Activated CD4-positive, alpha-beta T cell treated with anti-CD3 and anti-CD28 coated beads for 24 hours (primary cell): ENCODE results near the gene AHSG.
"Not testable (repeated sequence)": the region's sequence is repeated elsewhere in the genome, so short reads cannot be mapped to it uniquely, and the experiment has no call there.

Experiments
- DNase-seq, 2 donors: peaks; one replicate each; pipeline ENCODE4 v3.0.0-alpha.2; 2020; ENCODE audit warnings: low read depth in 2 of 2

The AHSG gene

GRCh38 chr3:186612721-186613636 lies at the start of gene AHSG:
Gene AHSG, plus strand, starts transcription at chr3:186613060. Its CDS starts 82 bp downstream, at chr3:186613142.
- DNase-seq: no peak

GRCh38 chr3:186564586-186564985 lies 48.3 kb upstream of the AHSG start:
- DNase-seq: no peak

- peak in 1 of 2 donors; percentile 3 for DNase-seq
Observed at GRCh38 chr3:186566772-186567071, 46.1 kb upstream of the AHSG start.

- peak; percentile 90 to 94 for DNase-seq
Observed at GRCh38 chr3:186567072-186567921, 45.6 kb upstream of the AHSG start, which contains the start of gene TBCCD1. Gene TBCCD1, minus strand, starts transcription at chr3:186567339. Its CDS starts 3,010 bp downstream, at chr3:186564329.

GRCh38 chr3:186569361-186569760 lies 43.5 kb upstream of the AHSG start:
- not testable (repeated sequence) for DNase-seq

GRCh38 chr3:186569779-186570095 lies 43.1 kb upstream of the AHSG start:
- DNase-seq: no peak

GRCh38 chr3:186570096-186570940 lies 42.5 kb upstream of the AHSG start, which contains the start of gene DNAJB11:
Gene DNAJB11, plus strand, starts transcription at chr3:186570720. Its CDS starts 178 bp downstream, at chr3:186570898.
- peak; percentile 94 to 96 for DNase-seq

- DNase-seq: no peak
Observed at GRCh38 chr3:186570941-186571643, 41.8 kb upstream of the AHSG start.

- no peak for DNase-seq
Observed at GRCh38 chr3:186571644-186572013, 41.2 kb upstream of the AHSG start.

- no peak for DNase-seq
Observed at GRCh38 chr3:186577521-186577920, 35.3 kb upstream of the AHSG start.

- no peak for DNase-seq
Observed at GRCh38 chr3:186580785-186581184, 32.1 kb upstream of the AHSG start.

- DNase-seq: no peak
Observed at GRCh38 chr3:186582541-186582940, 30.3 kb upstream of the AHSG start.

GRCh38 chr3:186583831-186584230 lies 29.0 kb upstream of the AHSG start:
- DNase-seq: no peak

GRCh38 chr3:186586245-186586644 lies 26.6 kb upstream of the AHSG start:
- DNase-seq: not testable (repeated sequence)

GRCh38 chr3:186587183-186587582 lies 25.7 kb upstream of the AHSG start:
- no peak for DNase-seq

- DNase-seq: no peak
Observed at GRCh38 chr3:186588632-186589031, 24.2 kb upstream of the AHSG start.

- no peak for DNase-seq
Observed at GRCh38 chr3:186589121-186589520, 23.7 kb upstream of the AHSG start.

- no peak for DNase-seq
Observed at GRCh38 chr3:186589856-186590579, 22.8 kb upstream of the AHSG start.

GRCh38 chr3:186590580-186591295 lies 22.1 kb upstream of the AHSG start:
- DNase-seq: no peak

- DNase-seq: no peak
Observed at GRCh38 chr3:186592682-186593081, 20.2 kb upstream of the AHSG start.
